Measurements from ENCODE around the gene RPS25.

RPS25 gene

GRCh38 chr11:119011476-119012053 lies 6.6 kb downstream of the RPS25 start:
- in situ Hi-C loops (cut with HindIII; ENCODE audit: low sequenced_read_pairs): no loop called here
- DNase-seq (ENCODE audit: low read depth): no peak
- TF ChIP-seq CTCF (IDR thresholded peaks at IDR 0.05; ENCODE audit: low read depth, low read length, missing control alignments): no peak
- no peak overlapping the region for H3K4me3 ChIP-seq (ENCODE audit: low read depth, low read length)

- no peak overlapping the region for H3K4me3 ChIP-seq (ENCODE audit: low read depth, low read length)
- in situ Hi-C loops (cut with HindIII; ENCODE audit: low sequenced_read_pairs): no loop called here
- TF ChIP-seq CTCF (IDR thresholded peaks at IDR 0.05; ENCODE audit: low read depth, low read length, missing control alignments): no peak
- DNase-seq (ENCODE audit: low read depth): no peak
Measured at GRCh38 chr11:119006656-119007055, 11.5 kb downstream of the RPS25 start.

GRCh38 chr11:119000906-119001305 lies 17.2 kb downstream of the RPS25 start:
- in situ Hi-C loops (cut with HindIII; ENCODE audit: low sequenced_read_pairs): no loop called here

GRCh38 chr11:118998822-118999221 lies 19.3 kb downstream of the RPS25 start:
- peak; percentile 81 for DNase-seq (ENCODE audit: low read depth)
- H3K4me3 ChIP-seq (ENCODE audit: low read depth, low read length): peak overlapping the region; percentile 66
- in situ Hi-C loops (cut with HindIII; ENCODE audit: low sequenced_read_pairs): no loop called here
- TF ChIP-seq CTCF (IDR thresholded peaks at IDR 0.05; ENCODE audit: low read depth, low read length, missing control alignments): no peak

More at GRCh38 chr11:119000906-119001305, 17.2 kb downstream of the RPS25 start:
- TF ChIP-seq CTCF (IDR thresholded peaks at IDR 0.05; ENCODE audit: low read depth, low read length, missing control alignments): no peak
- H3K4me3 ChIP-seq (ENCODE audit: low read depth, low read length): no peak overlapping the region
- DNase-seq (ENCODE audit: low read depth): no peak

GRCh38 chr11:118998388-118998717 lies 19.8 kb downstream of the RPS25 start:
- TF ChIP-seq CTCF (IDR thresholded peaks at IDR 0.05; ENCODE audit: low read depth, low read length, missing control alignments): no peak
- no peak for DNase-seq (ENCODE audit: low read depth)

GRCh38 chr11:118997627-118998387 lies 20.3 kb downstream of the RPS25 start, which contains the start of gene CENATAC:
Gene CENATAC, plus strand, starts transcription at chr11:118998138. Its CDS starts 60 bp downstream, at chr11:118998198.
- in situ Hi-C loops (cut with HindIII; ENCODE audit: low sequenced_read_pairs): no loop called here
- DNase-seq (ENCODE audit: low read depth): peak; percentile 45
- H3K4me3 ChIP-seq (ENCODE audit: low read depth, low read length): peak within 1 kb of the TSS; percentile 66
- no peak for TF ChIP-seq CTCF (IDR thresholded peaks at IDR 0.05; ENCODE audit: low read depth, low read length, missing control alignments)

More at GRCh38 chr11:118998388-118998717, 19.8 kb downstream of the RPS25 start:
- peak overlapping the region; percentile 66 for H3K4me3 ChIP-seq (ENCODE audit: low read depth, low read length)
- in situ Hi-C loops (cut with HindIII; ENCODE audit: low sequenced_read_pairs): no loop called here
